HG02571 (cell line): ENCODE results near the gene ENTPD8.

ENCODE experiments used
- ATAC-seq: cut with Tn5 transposase; IDR thresholded peaks from one replicate; pipeline ENCODE4 v1.9.1; 2021; ENCODE audit warnings: mild to moderate bottlenecking, moderate library complexity; ENCODE audit not compliant: unreplicated experiment

The ENTPD8 gene

DNA sequence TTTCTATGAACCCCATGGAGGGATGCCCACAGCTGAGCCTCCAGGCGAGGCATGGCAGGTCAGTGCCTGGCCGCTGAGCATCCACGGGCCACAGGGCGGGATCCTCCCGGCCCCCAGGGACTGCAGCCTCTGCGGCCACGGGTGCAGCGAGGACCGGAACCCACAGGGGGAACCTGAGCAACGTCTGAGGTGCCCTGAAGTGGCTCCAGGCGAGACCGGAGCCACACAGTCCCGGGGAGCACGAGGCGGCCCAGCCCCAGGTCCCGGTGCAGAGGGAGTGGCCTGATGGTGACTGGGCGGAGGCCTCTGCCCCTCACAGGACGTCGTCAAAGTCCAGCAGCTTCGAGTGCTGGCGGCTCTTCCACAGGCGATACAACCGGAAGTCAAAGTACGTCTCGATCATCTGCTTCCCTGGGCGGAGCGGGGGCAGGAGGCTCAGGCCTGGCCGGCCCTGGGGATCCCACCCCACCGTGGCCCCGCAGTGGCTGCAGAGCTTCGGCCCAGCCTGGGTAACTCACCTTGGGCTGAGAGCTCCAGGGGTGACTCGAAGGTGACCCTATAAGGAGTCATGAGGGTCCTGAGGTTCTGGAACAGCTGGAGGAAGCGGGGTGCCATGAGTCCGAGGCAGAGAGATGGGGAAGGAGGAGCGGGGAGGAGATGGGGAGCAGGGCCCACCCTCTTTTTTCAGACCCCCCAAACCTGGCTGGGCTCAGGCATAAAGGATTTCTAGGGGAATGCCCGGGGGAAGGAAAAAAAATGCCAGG, 8.1 kb upstream of the ENTPD8 start:
- ATAC-seq = no peak

DNA sequence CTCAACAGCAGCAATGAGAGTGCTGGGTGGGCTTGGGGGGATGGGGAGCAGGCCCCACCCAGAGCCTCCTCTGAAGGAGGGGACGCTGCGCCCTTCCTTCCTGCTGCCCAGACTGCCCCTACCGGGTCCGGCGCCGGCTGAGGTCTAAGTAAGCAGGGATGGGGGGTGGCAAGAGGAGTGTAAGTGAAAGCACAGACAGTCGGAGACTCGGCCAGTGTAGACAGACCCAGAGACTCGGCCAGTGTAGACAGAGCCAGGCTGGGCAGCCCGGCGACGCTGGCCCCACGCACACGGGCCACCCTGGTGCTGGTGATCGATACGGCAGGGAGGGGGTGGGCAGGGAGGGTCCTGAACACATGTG, 7.4 kb upstream of the ENTPD8 start:
- ATAC-seq = no peak

DNA sequence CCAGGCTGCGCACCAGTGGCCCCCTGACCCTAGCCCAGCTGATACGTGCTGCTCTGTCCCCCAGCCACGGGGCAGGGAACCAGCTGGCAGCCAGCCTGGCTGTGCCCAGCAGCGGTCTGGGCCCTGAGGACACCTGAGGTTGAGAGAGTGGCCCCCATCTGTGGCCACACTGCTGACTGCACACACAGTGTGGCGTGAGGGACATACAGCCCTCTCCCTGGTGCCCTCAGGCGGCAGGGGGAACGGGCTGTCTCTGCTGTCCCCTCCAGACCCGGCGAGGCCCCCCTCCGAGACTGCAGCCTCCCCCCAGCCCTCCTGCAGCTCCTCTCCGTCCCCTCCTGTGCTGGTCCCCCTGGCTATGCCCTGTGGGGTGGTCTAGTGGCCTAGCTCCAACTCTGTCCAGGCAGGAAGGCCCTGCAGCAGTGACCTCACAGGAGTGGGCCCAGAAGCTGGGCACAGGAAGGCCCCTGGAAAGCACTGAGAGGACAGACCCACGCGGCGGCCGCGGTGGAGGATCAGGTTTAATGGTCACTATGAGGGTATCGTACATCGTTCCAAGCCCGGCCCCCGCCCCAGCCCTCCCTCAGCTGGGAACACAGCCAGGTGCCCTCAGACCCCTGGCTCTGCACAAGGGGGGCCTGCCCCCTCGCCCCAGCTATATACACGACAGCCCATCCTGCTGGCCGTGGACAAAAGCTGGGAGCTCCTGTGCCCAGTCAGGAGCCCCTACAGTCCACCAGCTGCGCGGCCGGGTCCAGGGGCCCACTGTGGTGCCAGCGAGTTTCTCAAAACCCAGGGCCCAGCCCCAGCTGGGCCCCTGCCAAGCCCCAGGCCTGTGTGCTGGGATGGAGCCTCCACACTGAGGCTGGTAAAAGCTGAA, 6.8 kb upstream of the ENTPD8 start:
- no peak for ATAC-seq

DNA sequence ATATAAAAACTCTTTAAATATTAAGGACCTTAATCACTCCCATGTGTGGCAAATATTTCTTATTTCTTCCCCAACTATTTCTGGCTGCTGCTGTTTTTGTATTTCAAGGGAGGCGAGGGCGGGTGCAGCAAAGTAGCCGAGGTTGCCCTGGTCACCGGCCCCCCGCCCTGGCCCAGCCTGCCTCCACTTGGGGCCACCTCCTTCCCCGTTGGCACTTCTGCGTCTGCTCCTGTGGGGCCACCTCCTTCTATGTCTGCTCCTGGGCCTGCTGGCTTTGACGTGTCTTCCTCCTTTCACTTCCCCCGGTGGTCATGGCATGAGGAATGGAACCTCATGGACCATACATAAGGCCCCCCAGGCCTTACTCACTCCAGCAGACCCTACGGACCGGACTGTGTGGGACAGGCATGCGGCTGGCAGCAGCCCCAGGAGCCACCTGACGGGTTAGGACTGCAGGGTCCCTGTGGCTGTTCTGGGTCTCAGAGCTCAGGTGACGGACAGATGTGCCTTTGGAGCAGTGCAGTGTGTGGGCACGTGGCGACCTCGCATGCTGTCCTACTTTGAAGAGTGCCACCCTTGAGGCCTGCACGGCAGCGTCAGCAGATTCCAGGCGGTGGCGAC, 5.8 kb upstream of the ENTPD8 start:
- ATAC-seq = no peak

DNA sequence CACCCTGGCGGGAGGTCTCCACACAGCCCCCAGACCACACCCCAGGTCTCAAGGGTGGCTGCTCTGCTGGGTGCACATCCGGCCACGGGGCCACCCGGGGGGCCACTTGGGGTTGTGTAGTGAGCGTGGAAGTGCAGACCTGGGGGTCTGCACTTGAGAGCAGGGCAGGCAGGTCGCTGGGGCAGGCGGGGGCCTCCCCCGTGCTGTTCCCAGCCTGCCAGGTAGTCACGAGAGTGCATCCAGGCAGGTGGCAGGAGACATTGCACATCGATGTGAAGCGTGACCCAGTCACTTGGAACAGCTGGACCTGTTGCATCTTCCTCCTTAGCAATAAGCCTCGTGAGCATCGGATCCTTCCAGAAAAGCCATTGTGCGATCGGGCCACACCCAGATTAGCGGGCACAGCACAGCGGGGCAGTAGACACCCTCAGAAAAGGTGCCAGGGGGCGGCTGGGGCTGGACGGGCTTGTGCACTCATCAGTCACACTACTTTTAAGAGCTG, 4.8 kb upstream of the ENTPD8 start:
- no peak for ATAC-seq

DNA sequence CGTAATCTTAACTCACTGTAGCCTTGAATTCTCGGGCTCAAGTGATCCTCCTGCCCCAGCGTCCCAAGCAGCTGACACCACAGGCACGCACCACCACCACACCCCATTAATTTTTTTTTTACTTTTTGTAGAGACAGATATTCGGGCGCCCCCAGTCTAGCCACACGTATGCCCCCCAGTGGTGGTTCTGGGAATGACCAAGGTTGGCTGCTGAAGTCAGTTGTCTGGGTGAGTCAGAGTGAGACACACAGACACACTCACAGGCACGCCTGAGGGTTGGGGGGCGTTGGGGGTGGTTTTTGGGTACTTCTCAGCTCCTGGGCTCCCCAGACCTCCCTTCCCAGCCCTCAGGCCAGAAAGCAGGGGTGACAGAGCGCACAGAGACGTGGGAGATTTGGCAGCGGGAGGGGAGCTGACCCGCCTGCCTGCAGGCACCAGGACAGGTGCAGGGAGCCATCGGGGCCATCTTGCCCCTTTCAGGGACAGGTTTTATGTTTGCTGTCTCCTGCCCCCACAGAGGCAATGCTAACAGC, 4.2 kb upstream of the ENTPD8 start:
- ATAC-seq = peak; percentile 62

DNA sequence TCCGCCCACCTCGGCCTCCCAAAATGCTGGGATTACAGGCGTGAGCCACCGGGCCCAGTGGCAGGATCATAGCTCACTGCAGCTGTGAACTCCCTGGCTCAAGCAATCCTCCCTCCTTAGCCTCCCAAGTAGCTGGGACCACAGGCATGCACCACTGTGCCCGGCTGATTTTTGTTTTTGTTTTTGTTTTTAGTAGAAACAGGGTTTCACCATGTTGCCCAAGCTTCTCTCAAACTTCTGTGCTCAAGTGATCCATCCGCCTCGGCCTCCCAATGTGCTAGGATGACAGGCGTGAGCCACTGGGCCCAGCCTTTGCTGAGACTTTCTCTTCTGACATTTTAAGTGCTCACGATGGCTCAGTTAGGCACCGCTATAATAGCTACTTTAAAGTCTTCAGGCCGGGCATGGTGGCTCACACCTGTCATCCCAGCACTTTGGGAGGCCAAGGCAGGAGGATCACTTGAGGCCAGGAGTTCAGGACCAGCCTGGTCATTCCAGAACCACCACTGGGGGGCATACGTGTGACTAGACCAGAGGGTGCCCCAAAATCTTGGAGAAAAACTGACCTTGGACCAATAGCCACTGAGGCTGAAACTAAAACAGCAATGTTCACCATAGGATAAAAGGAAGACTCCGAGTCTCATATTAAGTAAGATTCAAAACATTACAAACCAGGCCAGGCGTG, 3.1 kb upstream of the ENTPD8 start:
- no peak for ATAC-seq

DNA sequence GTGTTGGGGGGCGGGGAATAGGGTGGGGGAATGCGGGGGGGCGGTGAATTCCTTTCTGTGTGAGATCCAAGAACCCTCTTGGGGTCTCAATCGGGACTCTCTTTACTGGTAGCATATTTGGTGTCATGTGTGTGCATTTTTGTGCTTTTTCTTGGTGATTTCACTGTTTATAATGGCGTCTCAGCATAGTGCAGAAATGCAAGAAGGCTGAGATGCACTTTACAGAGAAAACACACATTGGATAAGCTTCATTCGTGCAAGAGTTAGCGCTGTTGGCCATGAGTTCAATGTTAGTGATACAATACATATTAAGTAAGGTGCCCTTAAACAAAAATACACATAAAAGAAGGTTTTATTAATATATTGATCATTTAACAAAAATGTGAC, 771 bp upstream of the ENTPD8 start:
- no peak for ATAC-seq

DNA sequence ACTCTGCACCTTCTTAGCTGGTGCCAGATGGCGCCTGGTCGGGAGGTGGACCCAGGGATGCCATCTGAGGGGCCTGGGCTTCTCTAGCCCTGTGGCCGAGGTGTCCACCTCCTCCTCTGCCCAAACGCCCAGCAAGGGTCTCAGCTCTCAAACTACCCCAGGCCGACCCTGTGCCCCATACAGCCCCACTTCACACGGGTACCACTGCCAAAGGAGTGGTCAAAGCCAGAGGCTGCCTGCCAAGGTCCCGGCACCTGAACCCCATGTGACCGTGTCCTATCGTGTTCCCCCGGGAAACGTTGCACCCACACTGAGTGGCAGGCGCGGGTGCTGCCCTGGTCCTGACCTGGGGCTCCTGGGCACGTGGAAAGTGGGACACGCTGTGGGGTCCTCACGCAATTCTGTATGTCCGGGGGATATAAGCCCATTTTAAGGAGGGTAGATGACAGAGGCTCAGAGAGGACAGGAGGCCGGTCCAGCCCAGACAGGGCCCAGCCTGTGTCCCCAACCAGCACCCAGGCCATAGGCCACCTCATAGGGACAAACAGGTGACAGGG, 1.9 kb downstream of the ENTPD8 start:
- no peak for ATAC-seq

DNA sequence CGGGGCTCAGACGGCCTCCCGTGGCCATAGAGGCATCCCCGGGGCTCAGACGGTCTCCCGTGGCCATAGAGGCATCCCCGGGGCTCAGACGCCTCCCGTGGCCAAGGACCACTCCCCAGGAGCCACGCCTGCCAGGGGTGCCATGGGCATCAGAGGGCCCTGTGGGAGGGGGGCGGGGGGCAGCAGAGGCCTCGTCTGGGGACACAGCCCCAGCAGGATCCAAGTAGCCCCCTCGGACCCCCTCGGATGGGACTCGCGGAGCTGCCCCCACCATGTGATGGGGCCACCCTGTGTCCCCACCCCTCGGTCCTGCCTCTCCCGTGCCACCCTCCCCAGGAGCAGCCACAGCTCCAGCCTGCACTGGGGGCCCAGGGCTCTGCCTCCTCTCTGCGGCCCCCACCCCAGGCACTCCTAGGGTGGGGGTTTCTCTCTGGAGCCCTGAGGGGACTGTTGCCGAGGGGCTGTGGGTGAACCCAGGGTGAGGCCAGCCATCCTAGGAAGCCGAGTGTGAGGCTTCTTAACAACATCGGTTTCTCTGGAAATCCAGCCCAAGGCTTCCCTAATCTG, 2.5 kb downstream of the ENTPD8 start:
- ATAC-seq = no peak

DNA sequence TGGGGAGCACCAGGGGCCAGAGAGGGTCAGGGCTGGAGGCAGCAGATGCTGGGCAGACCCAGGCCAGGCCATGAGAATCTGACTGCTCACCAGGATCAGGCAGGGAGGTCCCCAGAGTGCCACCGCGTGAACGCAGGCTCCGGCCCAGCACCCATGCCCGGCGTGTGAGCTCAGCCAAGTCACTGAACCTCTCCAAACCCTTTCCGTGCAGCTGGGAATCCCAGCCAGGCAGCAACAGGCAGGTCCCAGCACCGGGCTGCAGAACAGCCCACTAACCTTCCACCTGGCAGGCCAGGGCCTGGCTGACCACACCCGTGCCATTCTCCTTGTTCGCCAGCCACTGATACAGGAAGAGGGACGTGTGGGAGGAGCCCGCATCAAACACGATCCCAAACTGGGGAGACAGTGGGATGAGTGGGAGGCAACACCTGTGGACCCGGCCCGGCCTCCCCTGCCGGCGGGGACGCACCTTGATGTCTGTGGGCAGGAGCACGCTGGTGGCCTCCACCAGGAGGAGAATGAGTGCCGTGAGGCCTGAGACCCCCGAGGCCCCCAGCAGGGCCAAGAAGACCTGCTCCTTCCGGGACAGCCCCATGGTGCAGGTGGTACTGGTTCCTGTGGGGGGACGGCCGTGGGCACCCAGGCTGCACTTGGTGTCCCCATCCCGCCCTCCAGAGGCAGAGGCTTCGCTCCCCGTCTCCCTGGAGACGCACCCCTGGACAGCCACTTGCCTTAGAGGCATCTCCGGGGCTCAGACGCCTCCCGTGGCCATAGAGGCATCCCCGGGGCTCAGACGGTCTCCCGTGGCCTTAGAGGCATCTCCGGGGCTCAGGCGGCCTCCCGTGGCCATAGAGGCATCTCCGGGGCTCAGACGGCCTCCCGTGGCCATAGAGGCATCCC, 3.2 kb downstream of the ENTPD8 start:
- ATAC-seq = no peak

DNA sequence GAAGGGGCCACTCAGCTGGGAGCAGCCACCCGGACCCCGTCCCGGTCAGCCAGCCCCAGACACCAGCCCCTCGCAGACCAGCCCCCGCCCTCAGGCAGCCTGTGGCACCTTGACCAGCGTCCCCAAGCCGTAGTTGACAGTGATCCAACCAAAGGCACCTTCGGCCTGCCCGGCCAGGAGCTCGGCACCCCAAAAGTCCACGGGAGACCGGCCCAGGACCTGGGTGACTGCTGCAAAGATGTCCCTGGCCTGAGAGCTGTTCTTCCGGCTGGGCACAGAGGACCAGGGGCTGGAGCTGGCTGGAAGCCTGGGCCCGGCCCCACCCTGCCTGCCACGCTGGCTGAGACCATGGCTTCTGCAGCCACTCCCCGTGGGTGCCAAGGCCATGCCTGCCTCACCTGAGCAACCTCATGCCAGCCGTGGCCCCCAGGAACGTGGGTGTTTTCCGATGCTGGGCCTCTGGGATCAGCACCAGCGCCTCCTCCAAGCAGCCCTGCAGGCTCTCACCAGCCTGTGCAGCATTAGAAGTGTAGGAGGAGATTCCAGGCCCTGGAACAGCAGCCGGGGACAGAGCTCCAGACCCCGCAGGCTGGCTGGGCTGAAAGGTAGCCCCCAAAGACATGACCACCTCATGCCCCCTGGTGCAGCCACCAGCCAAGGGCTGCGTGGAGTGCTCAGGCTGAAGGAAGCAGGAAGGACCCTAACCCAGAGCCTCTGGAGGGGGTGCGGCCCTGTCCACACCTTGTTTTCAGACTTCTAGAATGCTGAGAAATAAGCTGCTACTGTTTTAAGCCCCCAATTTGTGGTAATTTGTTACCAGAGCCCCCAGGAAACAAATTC, 4.2 kb downstream of the ENTPD8 start:
- no peak for ATAC-seq

DNA sequence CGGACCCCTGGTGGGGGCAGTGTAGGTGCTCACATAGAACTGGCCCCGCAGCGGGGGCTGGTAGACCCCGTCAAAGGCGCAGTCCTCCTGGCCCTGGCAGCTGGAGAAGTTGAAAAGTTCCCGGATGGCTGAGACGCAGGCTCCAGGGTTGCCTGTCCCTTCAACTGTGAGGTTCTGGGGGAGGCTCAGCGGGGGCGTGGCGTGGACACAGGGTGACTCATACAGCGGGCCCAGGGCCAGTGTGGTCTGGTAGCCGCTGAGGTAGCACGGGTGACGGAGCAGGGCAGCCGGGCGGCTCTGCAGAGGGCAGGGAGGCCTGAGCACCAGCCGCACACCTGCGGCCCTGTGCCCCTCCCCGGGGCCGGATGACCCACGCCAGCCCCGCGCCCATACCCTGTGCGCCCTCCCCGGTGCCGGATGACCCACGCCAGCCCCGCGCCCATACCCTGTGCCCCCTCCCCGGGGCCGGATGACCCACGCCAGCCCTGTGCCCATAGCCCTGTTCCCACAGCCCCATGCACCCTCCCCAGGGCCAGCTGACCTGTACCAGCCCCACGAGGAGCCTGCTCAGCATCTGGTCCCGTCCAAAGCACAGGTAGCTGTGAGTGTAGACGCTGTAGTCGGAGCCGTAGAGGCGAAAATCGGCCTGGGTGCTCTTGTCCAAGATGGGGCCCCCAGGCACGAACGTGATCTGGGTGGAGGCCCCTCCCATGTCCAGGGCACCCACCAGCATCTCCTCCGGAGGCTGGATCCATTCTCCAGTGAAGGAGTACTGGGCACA, 5.0 kb downstream of the ENTPD8 start:
- ATAC-seq = no peak

DNA sequence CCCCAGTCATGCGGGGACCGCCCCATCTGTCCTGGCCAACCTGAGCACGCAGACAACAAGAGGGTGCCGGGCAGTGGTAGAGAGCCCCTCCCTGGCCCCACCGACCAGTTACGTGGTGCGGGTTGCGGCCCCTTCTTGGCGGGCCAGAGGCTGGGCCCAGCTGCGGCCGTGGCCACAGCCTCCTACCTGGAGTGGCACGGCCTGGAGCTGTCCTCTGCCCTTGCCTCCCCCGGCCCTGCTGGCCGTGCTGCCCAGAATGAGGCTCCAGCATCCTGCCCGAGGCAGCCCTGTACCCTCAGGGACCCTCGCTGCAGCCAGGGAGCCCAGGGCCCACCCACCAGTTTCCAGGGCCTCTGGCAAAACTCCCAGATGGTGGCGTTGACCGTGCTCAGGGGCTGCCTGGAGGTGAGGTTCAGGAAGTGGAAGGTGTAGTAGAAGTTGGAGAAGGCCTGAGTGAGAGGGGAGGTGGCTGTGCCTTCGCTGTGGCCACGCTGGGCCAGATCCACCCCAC, 5.7 kb downstream of the ENTPD8 start:
- ATAC-seq = no peak

DNA sequence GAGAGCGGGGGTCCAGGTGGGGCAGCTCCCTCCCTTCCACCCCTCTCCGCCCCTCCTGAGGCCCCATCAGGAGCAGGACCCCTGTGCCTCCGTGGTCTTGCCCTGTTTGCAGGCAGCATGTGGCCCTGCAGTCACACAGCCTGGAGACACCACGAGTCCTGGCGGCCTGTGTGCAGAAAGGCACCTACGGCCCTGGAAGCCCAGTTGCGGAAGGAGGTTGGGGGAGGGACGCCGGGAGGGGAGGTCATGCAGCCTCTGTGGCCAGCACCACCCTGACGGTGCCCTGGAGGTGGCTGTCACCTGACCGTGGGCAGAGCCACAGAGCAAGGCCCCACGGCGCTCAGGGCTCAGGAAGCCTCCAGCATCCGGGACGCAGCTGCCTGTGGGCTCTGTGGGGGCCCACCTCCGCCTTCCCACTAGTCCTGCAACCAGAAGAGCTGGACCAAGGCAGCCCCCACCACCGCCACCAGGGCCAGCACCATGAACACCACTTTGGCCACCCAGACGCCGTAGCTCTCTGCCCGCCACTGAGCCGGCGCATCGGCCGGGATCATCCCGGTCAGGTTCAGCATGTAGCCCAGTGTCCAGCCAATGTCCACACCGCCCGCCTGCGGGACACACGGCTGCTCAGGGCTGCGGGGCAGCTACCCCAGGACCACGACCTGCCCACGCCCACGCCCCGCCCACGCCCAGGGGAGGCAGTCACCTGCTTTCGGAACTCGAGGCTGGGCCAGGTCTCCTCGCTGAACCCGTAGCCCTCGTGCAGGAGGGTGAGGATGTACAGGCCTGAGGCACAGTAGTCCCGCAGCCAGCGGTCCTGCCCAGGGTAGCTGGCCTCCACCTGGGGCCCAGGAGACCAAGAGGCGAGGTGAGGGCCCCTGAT, 6.4 kb downstream of the ENTPD8 start:
- ATAC-seq = no peak

DNA sequence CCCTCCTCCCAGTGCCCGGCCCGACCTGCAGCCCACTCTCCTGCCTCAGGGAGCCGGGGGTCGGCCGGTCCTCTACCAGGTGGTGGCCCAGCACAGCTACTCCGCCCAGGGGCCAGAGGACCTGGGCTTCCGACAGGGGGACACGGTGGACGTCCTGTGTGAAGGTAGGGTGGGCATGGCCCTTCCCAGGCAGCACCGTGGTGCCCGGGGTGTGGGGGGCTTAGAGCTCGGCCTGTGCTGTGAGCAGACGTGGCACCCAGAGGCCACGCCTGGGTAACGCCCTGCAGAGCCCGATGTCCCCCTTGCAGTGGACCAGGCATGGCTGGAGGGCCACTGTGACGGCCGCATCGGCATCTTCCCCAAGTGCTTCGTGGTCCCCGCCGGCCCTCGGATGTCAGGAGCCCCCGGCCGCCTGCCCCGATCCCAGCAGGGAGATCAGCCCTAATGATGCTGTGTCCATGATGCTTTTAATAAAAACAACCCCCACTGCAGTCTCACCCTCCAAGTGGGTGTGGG, 7.2 kb downstream of the ENTPD8 start:
- no peak for ATAC-seq
